Loucy (cell line): ENCODE data around the gene SH3PXD2A.

Experiments
- H2AFZ ChIP-seq: fragments of 200-600 bp; sonication (generic); 2 replicates; pipeline ENCODE4 v1.6.0; 2016; ENCODE audit warnings: antibody characterized with exemption, mild to moderate bottlenecking, low read length, moderate library complexity
- H3F3A ChIP-seq: fragments of 200-600 bp; 2 replicates; pipeline ENCODE4 v1.6.0; 2016; ENCODE audit warnings: antibody characterized with exemption, low read depth, mild to moderate bottlenecking
- H3K27me3 ChIP-seq: fragments of 200-600 bp; sonication (generic); 2 replicates; pipeline ENCODE4 v1.6.1; 2014; ENCODE audit warnings: low read length, mild to moderate bottlenecking; ENCODE audit not compliant: insufficient read depth, poor library complexity, severe bottlenecking
- H3K36me3 ChIP-seq: fragments of 200-600 bp; sonication (generic); 2 replicates; pipeline ENCODE4 v1.6.1; 2016; ENCODE audit warnings: low read length; ENCODE audit not compliant: insufficient read depth
- H3K4me1 ChIP-seq: fragments of 200-600 bp; sonication (generic); 2 replicates; pipeline ENCODE4 v1.5.1; 2014; ENCODE audit warnings: low read length, mild to moderate bottlenecking; ENCODE audit not compliant: insufficient read depth, poor library complexity, severe bottlenecking
- H3K4me2 ChIP-seq: fragments of 200-600 bp; sonication (generic); 2 replicates; pipeline ENCODE4 v1.6.0; 2014; ENCODE audit warnings: antibody characterized with exemption, low read length, low read depth, mild to moderate bottlenecking; ENCODE audit not compliant: poor library complexity, severe bottlenecking
- H3K4me3 ChIP-seq: fragments of 200-600 bp; sonication (generic); 2 replicates; pipeline ENCODE4 v1.5.1; 2014; ENCODE audit warnings: low read length, mild to moderate bottlenecking, mixed read lengths; ENCODE audit not compliant: poor library complexity, severe bottlenecking
- H3K79me2 ChIP-seq: fragments of 200-600 bp; sonication (generic); 2 replicates; pipeline ENCODE4 v1.6.1; 2014; ENCODE audit warnings: low read length; ENCODE audit not compliant: insufficient read depth
- H3K9ac ChIP-seq: fragments of 200-600 bp; sonication (generic); 2 replicates; pipeline ENCODE4 v1.6.0; 2014; ENCODE audit warnings: mild to moderate bottlenecking, low read depth, low read length, moderate library complexity; ENCODE audit not compliant: poor library complexity, severe bottlenecking
- H3K9me2 ChIP-seq: fragments of 200-600 bp; sonication (generic); replicated peaks from 2 replicates; pipeline ENCODE4 v1.6.1; 2016; ENCODE audit warnings: low read depth, low read length, mixed read lengths
- H3K9me3 ChIP-seq: fragments of 200-600 bp; sonication (generic); 2 replicates; pipeline ENCODE4 v1.6.1; 2014; ENCODE audit warnings: mild to moderate bottlenecking, antibody characterized with exemption, low read length, low read depth; ENCODE audit not compliant: insufficient read depth
- H4K20me1 ChIP-seq: fragments of 200-600 bp; sonication (generic); 2 replicates; pipeline ENCODE4 v1.6.0; 2014; ENCODE audit warnings: antibody characterized with exemption, low read length, mild to moderate bottlenecking; ENCODE audit not compliant: insufficient read depth, poor library complexity, severe bottlenecking
- CTCF ChIP-seq: fragments of 200-600 bp; sonication (generic); conservative IDR thresholded peaks from 2 replicates; pipeline ENCODE4 v1.5.1; 2014; ENCODE audit warnings: mild to moderate bottlenecking, antibody characterized with exemption, low read length
- EZH2phosphoT487 ChIP-seq: fragments of 200-600 bp; IDR thresholded peaks from 2 replicates; pipeline ENCODE4 v1.6.1; 2018; ENCODE audit warnings: antibody characterized with exemption, mild to moderate bottlenecking, moderate library complexity, borderline replicate concordance

Gene SH3PXD2A

DNA sequence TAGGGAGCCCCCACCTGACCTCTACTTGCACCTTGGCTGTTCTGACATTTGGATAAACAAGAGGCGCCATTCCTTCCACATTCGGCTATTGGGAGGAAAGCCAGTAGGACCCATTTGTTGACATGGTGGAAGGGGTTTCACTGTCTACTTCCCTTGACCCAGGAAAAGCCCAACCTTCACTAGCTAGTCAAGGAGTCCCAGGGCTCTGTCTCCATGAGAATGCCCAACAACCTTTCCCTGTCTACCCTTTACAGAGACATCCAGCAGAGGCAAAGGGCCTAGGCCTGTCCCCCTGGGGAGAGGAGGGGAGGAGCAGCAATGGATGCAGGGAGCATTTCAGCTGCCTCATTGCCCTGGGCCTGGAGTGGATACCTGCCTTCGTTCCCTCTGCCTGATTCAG is 225.8 kb downstream of the SH3PXD2A start:
- H3K4me3 ChIP-seq = no peak overlapping the region
- H3K9ac ChIP-seq = no peak overlapping the region
- no peaks in the 10 kb centered on the region for H3K9me3 ChIP-seq
- H3K79me2 ChIP-seq = no peaks in the 10 kb centered on the region
- no peaks in the 10 kb centered on the region for H3F3A ChIP-seq
- no peaks in the 10 kb centered on the region for H3K9me2 ChIP-seq
- no peaks in the 10 kb centered on the region for H3K4me1 ChIP-seq
- H3K4me2 ChIP-seq = no peak overlapping the region
- no peak for TF ChIP-seq EZH2phosphoT487
- TF ChIP-seq CTCF = no peak
- no peak overlapping the region for H2AFZ ChIP-seq
- H3K36me3 ChIP-seq = peaks cover 17% of the 10 kb centered on the region; the same call in 1 of the 2 replicates
- no peaks in the 10 kb centered on the region for H4K20me1 ChIP-seq
- no peaks in the 10 kb centered on the region for H3K27me3 ChIP-seq

GRCh38 chr10:103627893-103628292 is 227.5 kb downstream of the SH3PXD2A start:
- TF ChIP-seq CTCF (no peak), EZH2phosphoT487 (no peak)
- no peaks in the 10 kb centered on the region for H3K4me1 ChIP-seq
- H4K20me1 ChIP-seq = no peaks in the 10 kb centered on the region
- no peaks in the 10 kb centered on the region for H3K9me3 ChIP-seq
- H3K9me2 ChIP-seq = no peaks in the 10 kb centered on the region
- no peaks in the 10 kb centered on the region for H3F3A ChIP-seq
- no peak overlapping the region for H3K4me2 ChIP-seq
- H3K79me2 ChIP-seq = no peaks in the 10 kb centered on the region
- H3K27me3 ChIP-seq = no peaks in the 10 kb centered on the region
- H2AFZ ChIP-seq = no peak overlapping the region
- H3K4me3 ChIP-seq = no peak overlapping the region
- H3K36me3 ChIP-seq = peaks cover 17% of the 10 kb centered on the region; the same call in 1 of the 2 replicates
- H3K9ac ChIP-seq = no peak overlapping the region

DNA sequence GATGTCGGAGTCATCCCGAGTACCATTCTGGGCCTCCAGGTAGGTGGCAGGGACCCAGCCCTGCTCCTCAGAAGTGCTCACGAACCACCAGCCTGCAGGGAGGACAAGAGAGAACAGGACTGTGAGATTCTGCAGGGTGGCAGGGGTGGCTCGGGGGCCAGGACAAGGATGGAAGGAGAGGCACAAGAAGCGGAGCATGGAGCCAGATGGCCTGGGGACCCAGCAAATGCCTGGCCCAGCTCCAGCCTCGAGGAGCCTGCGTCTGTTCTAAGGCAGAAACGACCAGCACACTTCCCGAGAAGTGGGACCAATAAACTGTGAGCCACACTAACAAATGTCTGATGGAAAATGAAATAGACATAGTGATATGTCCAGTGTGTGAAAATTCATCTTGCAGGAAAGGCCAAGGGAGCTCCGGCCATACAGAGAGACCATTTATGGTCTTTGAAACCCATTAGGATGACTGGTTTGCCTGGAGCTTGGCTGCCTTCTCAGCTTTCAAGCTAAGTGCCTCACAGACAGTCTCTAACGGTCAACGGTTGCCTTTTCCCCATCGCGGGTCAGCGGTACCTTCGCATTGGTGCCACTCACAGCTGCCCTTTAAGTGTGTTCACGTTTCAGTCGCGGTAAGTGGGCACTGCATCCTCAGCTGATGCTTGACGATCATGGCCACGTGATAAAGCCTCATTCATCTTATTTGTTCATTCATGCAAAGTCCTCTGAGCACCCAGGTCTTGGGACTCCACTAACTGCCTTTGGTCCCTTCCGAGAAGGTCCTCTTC is 228.1 kb downstream of the SH3PXD2A start:
- H3K9me2 ChIP-seq = no peaks in the 10 kb centered on the region
- no peak overlapping the region for H3K4me3 ChIP-seq
- peaks cover 17% of the 10 kb centered on the region; the same call in 1 of the 2 replicates for H3K36me3 ChIP-seq
- H3K9me3 ChIP-seq = no peaks in the 10 kb centered on the region
- H3K4me2 ChIP-seq = no peak overlapping the region
- H3K9ac ChIP-seq = no peak overlapping the region
- no peaks in the 10 kb centered on the region for H3K4me1 ChIP-seq
- no peaks in the 10 kb centered on the region for H4K20me1 ChIP-seq
- no peak overlapping the region for H2AFZ ChIP-seq
- H3F3A ChIP-seq = no peaks in the 10 kb centered on the region
- no peaks in the 10 kb centered on the region for H3K79me2 ChIP-seq
- no peak for TF ChIP-seq EZH2phosphoT487
- no peak for TF ChIP-seq CTCF
- no peaks in the 10 kb centered on the region for H3K27me3 ChIP-seq
